GM23338 (cell line): ENCODE data around the gene SERPINH1. TPM values are rescaled to one million over a fixed set of nuclear protein-coding genes. Genes with fewer than 3 reads are reported as not detected.

Experiments used
- ATAC-seq: fragments of 200-7000 bp; cut with Tn5 transposase; 3 replicates; pipeline ENCODE4 v1.9.1; 2020
- DNase-seq: peaks from one replicate; pipeline ENCODE4 v3.0.0-alpha.2; 2015; ENCODE audit warnings: low spot score
- H2AFZ ChIP-seq: fragments of 200-600 bp; sonication (generic); 2 replicates; pipeline ENCODE4 v1.8.0; 2016; ENCODE audit warnings: antibody characterized with exemption, mild to moderate bottlenecking, moderate library complexity
- H3F3A ChIP-seq: fragments of 200-600 bp; sonication (generic); replicated peaks from 2 replicates; pipeline ENCODE4 v1.8.0; 2017; ENCODE audit warnings: antibody characterized with exemption, mixed run types, low read depth
- H3K27ac ChIP-seq: fragments of 200-600 bp; sonication (generic); 2 replicates; pipeline ENCODE4 v1.6.1; 2016; ENCODE audit warnings: low read depth
- H3K27me3 ChIP-seq: fragments of 200-600 bp; sonication (generic); 2 replicates; pipeline ENCODE4 v1.8.0; 2016; ENCODE audit warnings: mild to moderate bottlenecking, mixed run types, moderate library complexity; ENCODE audit not compliant: insufficient read depth
- H3K36me3 ChIP-seq: fragments of 200-600 bp; sonication (generic); 2 replicates; pipeline ENCODE4 v1.8.0; 2016; ENCODE audit warnings: mild to moderate bottlenecking; ENCODE audit not compliant: insufficient read depth
- H3K4me1 ChIP-seq: fragments of 200-600 bp; sonication (generic); 2 replicates; pipeline ENCODE4 v1.8.0; 2016; ENCODE audit warnings: mild to moderate bottlenecking, moderate library complexity; ENCODE audit not compliant: insufficient read depth
- H3K4me2 ChIP-seq: fragments of 200-600 bp; sonication (generic); 2 replicates; pipeline ENCODE4 v1.7.1; 2017; ENCODE audit warnings: mixed run types
- H3K4me3 ChIP-seq: fragments of 200-600 bp; sonication (generic); 2 replicates; pipeline ENCODE4 v1.6.1; 2016; ENCODE audit warnings: mixed run types
- H3K79me2 ChIP-seq: fragments of 200-600 bp; sonication (generic); replicated peaks from 2 replicates; pipeline ENCODE4 v1.8.0; 2017; ENCODE audit warnings: mild to moderate bottlenecking; ENCODE audit not compliant: insufficient read depth
- H3K9me2 ChIP-seq: fragments of 200-600 bp; sonication (generic); 2 replicates; pipeline ENCODE4 v1.8.0; 2017; ENCODE audit not compliant: insufficient read depth
- H4K20me1 ChIP-seq: fragments of 200-600 bp; sonication (generic); replicated peaks from 2 replicates; pipeline ENCODE4 v1.8.0; 2017; ENCODE audit warnings: mild to moderate bottlenecking; ENCODE audit not compliant: insufficient read depth
- H3K27ac Mint-ChIP-seq: 2 replicates; pipeline ENCODE4 v1.8.0; 2020; ENCODE audit warnings: inconsistent platforms, mild to moderate bottlenecking, moderate library complexity, mixed read lengths
- H3K27me3 Mint-ChIP-seq: 3 replicates; pipeline ENCODE4 v1.8.0; 2022; ENCODE audit warnings: low read depth, mild to moderate bottlenecking, moderate library complexity, mixed read lengths, inconsistent platforms; ENCODE audit not compliant: insufficient read depth, poor library complexity
- H3K36me3 Mint-ChIP-seq: 3 replicates; pipeline ENCODE4 v1.8.0; 2021; ENCODE audit warnings: low read depth, mild to moderate bottlenecking, inconsistent platforms, moderate library complexity, mixed read lengths
- H3K4me1 Mint-ChIP-seq: 3 replicates; pipeline ENCODE4 v1.8.0; 2020; ENCODE audit warnings: mild to moderate bottlenecking, inconsistent platforms, mixed read lengths
- H3K4me3 Mint-ChIP-seq: 3 replicates; pipeline ENCODE4 v1.8.0; 2021; ENCODE audit warnings: moderate library complexity, mild to moderate bottlenecking, inconsistent platforms, mixed read lengths
- H3K9me3 Mint-ChIP-seq: 3 replicates; pipeline ENCODE4 v1.8.0; 2020; ENCODE audit warnings: moderate library complexity, mild to moderate bottlenecking, inconsistent platforms, mixed read lengths
- EZH2 ChIP-seq: fragments of 200-600 bp; sonication (generic); IDR thresholded peaks from one replicate; pipeline ENCODE4 v1.8.0; 2017; ENCODE audit warnings: antibody characterized with exemption, mild to moderate bottlenecking, low read depth; ENCODE audit not compliant: unreplicated experiment
- EZH2phosphoT487 ChIP-seq: fragments of 200-600 bp; sonication (generic); IDR thresholded peaks from one replicate; pipeline ENCODE4 v1.8.1; 2018; ENCODE audit warnings: antibody characterized with exemption; ENCODE audit not compliant: unreplicated experiment
- JUNB ChIP-seq: IDR thresholded peaks from one replicate; pipeline ENCODE4 v1.6.1; 2016; ENCODE audit warnings: antibody characterized with exemption; ENCODE audit not compliant: unreplicated experiment
- NANOG ChIP-seq: IDR thresholded peaks from 2 replicates; pipeline ENCODE4 v1.6.1; 2016; ENCODE audit warnings: antibody characterized with exemption, borderline replicate concordance
- POLR2AphosphoS5 ChIP-seq: IDR thresholded peaks from 2 replicates; pipeline ENCODE4 v1.6.1; 2016; ENCODE audit warnings: antibody characterized with exemption, low read depth
- STAT1 ChIP-seq: IDR thresholded peaks from one replicate; pipeline ENCODE4 v1.6.1; 2016; ENCODE audit warnings: antibody characterized with exemption; ENCODE audit not compliant: unreplicated experiment
- ZNF114 ChIP-seq: fragments of 250-450 bp; sonication (Bioruptor Pico); IDR thresholded peaks from 2 replicates; pipeline ENCODE4 v1.5.0; 2020; ENCODE audit warnings: mild to moderate bottlenecking, moderate library complexity
- ZNF331 ChIP-seq: fragments of 250-450 bp; sonication (Bioruptor Pico); IDR thresholded peaks from 2 replicates; pipeline ENCODE4 v1.5.0; 2020; ENCODE audit warnings: low read depth, mild to moderate bottlenecking, moderate library complexity
- ZNF462 ChIP-seq: fragments of 250-450 bp; sonication (Bioruptor Pico); IDR thresholded peaks from 2 replicates; pipeline ENCODE4 v1.5.0; 2020; ENCODE audit warnings: mild to moderate bottlenecking, moderate library complexity
- polyA plus RNA-seq: library from polyadenylated mRNA; unstranded; fragments of >200 nt; fragmentation: Nextera tagmentation; extraction: Ambion mirVana; gene quantifications from 2 replicates; pipeline ENCODE4 v1.2.1, GENCODE V29; 2016
- total RNA-seq: library from RNA; depleted of rRNA; stranded (reverse); fragments of >200 nt; shearing (Covaris generic); gene quantifications from 2 replicates; pipeline ENCODE4 v1.2.3, GENCODE V29; 2014
- TF ChIP-seq, protein P1 (sequence below): IDR thresholded peaks from 2 replicates; pipeline ENCODE4 v1.6.1; 2016; ENCODE audit warnings: antibody characterized with exemption
- TF ChIP-seq, protein P2 (sequence below), 2 experiments: fragments of 200-600 bp in 1 of 2; sonication (generic) in 1 of 2; conservative IDR thresholded peaks; 2 replicates each; pipeline versions ENCODE4 v1.5.1 to v1.6.1; 2016 to 2017; ENCODE audit warnings: antibody characterized with exemption in 2 of 2, low read depth in 2 of 2, mild to moderate bottlenecking in 2 of 2, moderate library complexity in 1 of 2
- TF ChIP-seq, protein P3 (sequence below): IDR thresholded peaks from one replicate; pipeline ENCODE4 v1.6.1; 2018; ENCODE audit warnings: antibody characterized with exemption; ENCODE audit not compliant: unreplicated experiment

The SERPINH1 gene
- total and polyA plus RNA-seq, 2 experiments from 2014 or later, result 238 to 1,217 TPM

GRCh38 chr11:75611823-75612222, 49.8 kb downstream of the SERPINH1 start:
- H3F3A ChIP-seq, result no peaks in the 10 kb centered on the region
- DNase-seq (no peak), ATAC-seq (no peak)
- H4K20me1 ChIP-seq, result no peaks in the 10 kb centered on the region
- no peaks in the 10 kb centered on the region for H3K36me3 ChIP-seq
- H3K4me3 ChIP-seq, result no peak overlapping the region
- H3K27ac ChIP-seq, result no peak overlapping the region
- H3K9me2 ChIP-seq, result peaks cover 4% of the 10 kb centered on the region; the same call in 1 of the 2 replicates
- no peaks in the 10 kb centered on the region for H3K79me2 ChIP-seq
- Mint-ChIP-seq H3K4me3 (no peak overlapping the region), H3K4me1 (peaks cover 10% of the 10 kb centered on the region), H3K27ac (no peak overlapping the region), H3K9me3 (no peaks in the 10 kb centered on the region), H3K36me3 (no peaks in the 10 kb centered on the region), H3K27me3 (peaks cover 6% of the 10 kb centered on the region)
- H3K4me2 ChIP-seq, result no peak overlapping the region
- H3K4me1 ChIP-seq, result no peaks in the 10 kb centered on the region; the same call in 1 of the 2 replicates
- H3K27me3 ChIP-seq, result no peaks in the 10 kb centered on the region
- no peak overlapping the region for H2AFZ ChIP-seq
- TF ChIP-seq EZH2phosphoT487 (no peak), POLR2AphosphoS5 (no peak), JUNB (no peak), EZH2 (no peak), ZNF331 (CRISPR knock-in tag) (no peak), NANOG (no peak), ZNF462 (CRISPR knock-in tag) (no peak), ZNF114 (CRISPR knock-in tag) (no peak), STAT1 (no peak)
- TF ChIP-seq, protein P1, sequence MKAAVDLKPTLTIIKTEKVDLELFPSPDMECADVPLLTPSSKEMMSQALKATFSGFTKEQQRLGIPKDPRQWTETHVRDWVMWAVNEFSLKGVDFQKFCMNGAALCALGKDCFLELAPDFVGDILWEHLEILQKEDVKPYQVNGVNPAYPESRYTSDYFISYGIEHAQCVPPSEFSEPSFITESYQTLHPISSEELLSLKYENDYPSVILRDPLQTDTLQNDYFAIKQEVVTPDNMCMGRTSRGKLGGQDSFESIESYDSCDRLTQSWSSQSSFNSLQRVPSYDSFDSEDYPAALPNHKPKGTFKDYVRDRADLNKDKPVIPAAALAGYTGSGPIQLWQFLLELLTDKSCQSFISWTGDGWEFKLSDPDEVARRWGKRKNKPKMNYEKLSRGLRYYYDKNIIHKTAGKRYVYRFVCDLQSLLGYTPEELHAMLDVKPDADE, result no peak
- TF ChIP-seq, protein P2, sequence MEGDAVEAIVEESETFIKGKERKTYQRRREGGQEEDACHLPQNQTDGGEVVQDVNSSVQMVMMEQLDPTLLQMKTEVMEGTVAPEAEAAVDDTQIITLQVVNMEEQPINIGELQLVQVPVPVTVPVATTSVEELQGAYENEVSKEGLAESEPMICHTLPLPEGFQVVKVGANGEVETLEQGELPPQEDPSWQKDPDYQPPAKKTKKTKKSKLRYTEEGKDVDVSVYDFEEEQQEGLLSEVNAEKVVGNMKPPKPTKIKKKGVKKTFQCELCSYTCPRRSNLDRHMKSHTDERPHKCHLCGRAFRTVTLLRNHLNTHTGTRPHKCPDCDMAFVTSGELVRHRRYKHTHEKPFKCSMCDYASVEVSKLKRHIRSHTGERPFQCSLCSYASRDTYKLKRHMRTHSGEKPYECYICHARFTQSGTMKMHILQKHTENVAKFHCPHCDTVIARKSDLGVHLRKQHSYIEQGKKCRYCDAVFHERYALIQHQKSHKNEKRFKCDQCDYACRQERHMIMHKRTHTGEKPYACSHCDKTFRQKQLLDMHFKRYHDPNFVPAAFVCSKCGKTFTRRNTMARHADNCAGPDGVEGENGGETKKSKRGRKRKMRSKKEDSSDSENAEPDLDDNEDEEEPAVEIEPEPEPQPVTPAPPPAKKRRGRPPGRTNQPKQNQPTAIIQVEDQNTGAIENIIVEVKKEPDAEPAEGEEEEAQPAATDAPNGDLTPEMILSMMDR (conservative IDR thresholded peaks at IDR 0.05; ENCODE audit: low read depth in 2 of 2), result no peak
- TF ChIP-seq, protein P3, sequence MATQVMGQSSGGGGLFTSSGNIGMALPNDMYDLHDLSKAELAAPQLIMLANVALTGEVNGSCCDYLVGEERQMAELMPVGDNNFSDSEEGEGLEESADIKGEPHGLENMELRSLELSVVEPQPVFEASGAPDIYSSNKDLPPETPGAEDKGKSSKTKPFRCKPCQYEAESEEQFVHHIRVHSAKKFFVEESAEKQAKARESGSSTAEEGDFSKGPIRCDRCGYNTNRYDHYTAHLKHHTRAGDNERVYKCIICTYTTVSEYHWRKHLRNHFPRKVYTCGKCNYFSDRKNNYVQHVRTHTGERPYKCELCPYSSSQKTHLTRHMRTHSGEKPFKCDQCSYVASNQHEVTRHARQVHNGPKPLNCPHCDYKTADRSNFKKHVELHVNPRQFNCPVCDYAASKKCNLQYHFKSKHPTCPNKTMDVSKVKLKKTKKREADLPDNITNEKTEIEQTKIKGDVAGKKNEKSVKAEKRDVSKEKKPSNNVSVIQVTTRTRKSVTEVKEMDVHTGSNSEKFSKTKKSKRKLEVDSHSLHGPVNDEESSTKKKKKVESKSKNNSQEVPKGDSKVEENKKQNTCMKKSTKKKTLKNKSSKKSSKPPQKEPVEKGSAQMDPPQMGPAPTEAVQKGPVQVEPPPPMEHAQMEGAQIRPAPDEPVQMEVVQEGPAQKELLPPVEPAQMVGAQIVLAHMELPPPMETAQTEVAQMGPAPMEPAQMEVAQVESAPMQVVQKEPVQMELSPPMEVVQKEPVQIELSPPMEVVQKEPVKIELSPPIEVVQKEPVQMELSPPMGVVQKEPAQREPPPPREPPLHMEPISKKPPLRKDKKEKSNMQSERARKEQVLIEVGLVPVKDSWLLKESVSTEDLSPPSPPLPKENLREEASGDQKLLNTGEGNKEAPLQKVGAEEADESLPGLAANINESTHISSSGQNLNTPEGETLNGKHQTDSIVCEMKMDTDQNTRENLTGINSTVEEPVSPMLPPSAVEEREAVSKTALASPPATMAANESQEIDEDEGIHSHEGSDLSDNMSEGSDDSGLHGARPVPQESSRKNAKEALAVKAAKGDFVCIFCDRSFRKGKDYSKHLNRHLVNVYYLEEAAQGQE, result no peak
